ENCODE data around the gene CA10.

DNA sequence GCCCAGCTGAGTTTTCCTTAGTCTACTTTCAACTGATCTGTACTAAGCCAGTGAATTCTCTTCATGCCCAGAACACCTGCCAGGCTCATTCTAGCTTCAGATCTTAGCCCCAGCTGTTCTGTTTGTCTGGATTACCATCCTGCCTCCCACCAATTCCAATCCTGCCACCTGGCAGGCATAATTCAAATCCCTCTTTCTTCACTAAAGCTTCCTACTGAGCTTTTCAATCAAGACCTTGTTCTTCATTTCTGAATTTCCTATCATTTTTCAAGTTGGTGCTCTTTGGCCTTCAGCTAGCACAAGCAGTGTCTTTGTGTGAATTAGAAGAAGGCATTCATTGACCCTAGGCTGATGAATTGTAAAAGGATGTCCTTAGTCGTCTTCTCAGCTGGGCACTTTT, 540.5 kb downstream of the CA10 start:
- TF ChIP-seq, protein P1, sequence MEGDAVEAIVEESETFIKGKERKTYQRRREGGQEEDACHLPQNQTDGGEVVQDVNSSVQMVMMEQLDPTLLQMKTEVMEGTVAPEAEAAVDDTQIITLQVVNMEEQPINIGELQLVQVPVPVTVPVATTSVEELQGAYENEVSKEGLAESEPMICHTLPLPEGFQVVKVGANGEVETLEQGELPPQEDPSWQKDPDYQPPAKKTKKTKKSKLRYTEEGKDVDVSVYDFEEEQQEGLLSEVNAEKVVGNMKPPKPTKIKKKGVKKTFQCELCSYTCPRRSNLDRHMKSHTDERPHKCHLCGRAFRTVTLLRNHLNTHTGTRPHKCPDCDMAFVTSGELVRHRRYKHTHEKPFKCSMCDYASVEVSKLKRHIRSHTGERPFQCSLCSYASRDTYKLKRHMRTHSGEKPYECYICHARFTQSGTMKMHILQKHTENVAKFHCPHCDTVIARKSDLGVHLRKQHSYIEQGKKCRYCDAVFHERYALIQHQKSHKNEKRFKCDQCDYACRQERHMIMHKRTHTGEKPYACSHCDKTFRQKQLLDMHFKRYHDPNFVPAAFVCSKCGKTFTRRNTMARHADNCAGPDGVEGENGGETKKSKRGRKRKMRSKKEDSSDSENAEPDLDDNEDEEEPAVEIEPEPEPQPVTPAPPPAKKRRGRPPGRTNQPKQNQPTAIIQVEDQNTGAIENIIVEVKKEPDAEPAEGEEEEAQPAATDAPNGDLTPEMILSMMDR (IDR thresholded peaks at IDR 0.05; ENCODE audit: low read depth, low read length, poor library complexity, severe bottlenecking), result no peak
- no peak for TF ChIP-seq EZH2phosphoT487 (IDR thresholded peaks at IDR 0.05; ENCODE audit: borderline replicate concordance, low read length)

All from DOHH2 (cell line).